Measurements from ENCODE around the gene NUP133. TPM values are rescaled to one million over a fixed set of nuclear protein-coding genes. Genes with fewer than 3 reads are reported as not detected.

Gene NUP133
- total and polyA plus RNA-seq, 10 donors = 15.3 to 42.8 (median 34.7) TPM

DNA sequence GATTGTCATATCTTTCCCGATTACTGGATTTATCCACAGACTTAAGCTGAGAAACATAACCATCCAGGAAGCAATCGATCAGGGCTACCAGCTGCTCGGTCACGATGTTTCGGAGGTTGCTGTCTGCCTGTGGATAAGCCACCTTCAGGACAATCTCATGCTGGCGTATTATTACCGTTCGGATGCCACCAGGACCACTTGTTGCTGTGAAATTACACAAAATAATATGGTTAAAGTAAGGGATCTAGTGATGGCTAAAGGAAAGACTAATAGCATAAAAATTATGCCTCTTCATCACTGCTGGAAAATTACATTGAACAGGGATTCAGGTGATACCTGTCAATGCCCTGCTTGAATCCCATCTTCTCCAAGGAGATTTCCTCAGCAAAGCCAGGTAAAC, 43.5 kb downstream of the NUP133 start:
- TF ChIP-seq, protein P1, sequence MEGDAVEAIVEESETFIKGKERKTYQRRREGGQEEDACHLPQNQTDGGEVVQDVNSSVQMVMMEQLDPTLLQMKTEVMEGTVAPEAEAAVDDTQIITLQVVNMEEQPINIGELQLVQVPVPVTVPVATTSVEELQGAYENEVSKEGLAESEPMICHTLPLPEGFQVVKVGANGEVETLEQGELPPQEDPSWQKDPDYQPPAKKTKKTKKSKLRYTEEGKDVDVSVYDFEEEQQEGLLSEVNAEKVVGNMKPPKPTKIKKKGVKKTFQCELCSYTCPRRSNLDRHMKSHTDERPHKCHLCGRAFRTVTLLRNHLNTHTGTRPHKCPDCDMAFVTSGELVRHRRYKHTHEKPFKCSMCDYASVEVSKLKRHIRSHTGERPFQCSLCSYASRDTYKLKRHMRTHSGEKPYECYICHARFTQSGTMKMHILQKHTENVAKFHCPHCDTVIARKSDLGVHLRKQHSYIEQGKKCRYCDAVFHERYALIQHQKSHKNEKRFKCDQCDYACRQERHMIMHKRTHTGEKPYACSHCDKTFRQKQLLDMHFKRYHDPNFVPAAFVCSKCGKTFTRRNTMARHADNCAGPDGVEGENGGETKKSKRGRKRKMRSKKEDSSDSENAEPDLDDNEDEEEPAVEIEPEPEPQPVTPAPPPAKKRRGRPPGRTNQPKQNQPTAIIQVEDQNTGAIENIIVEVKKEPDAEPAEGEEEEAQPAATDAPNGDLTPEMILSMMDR (IDR thresholded peaks at IDR 0.05 in 8 of 11, conservative IDR thresholded peaks at IDR 0.05 in 3 of 11) = no peak
- TF ChIP-seq POLR2AphosphoS5 (IDR thresholded peaks at IDR 0.05) = no peak
- TF ChIP-seq POLR2A (IDR thresholded peaks at IDR 0.05) = no peak
- no peak for DNase-seq
- Histone ChIP-seq H3K27ac (no peak overlapping the region), H3K4me3 (no peak overlapping the region), H3K9me3 (no peaks in the 10 kb centered on the region), H3K36me3 (peaks cover 3 to 100% (median 91%) of the 10 kb centered on the region in 6 donors), H3K27me3 (replicated peaks in 1 of 7) (no peaks in the 10 kb centered on the region), H3K4me1 (no peaks in the 10 kb centered on the region)
- intact Hi-C loops (cut with DNase I; ENCODE audit: low total_unique reads) = no loop called here
- 94 to 99% (median 97%) methylated on average over 8 of the region's 8 CpGs for WGBS, 5 donors

DNA sequence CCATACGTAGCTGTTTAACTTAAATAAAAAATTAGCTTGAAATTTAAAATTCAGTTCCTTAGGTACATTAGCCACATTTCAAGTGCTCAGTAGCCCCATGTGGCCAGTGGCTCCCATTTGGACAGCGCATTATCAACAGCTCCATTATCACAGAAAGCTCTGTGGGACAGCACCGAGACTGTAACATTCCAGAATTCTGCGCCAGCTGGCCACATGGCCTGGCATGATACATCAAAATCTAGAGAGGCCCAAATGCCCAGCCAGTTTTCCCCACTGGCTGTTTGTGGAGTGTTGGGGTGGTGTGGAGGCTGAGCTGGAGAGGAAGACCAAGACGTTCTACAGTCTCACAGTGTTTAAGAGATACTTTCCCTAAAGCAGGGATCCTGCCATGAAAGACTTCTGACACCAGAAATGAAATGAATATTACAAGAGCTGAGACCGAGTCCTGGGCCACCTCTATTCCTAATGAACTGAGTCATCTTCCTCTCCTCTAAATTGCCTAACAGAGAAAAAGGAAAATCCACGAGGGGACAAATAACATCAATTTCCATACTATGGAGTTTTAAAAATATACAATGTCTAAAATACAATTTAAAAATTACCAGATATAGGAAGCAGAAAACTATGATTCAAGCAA, 47.0 kb downstream of the NUP133 start:
- no peak for TF ChIP-seq POLR2AphosphoS5 (IDR thresholded peaks at IDR 0.05)
- TF ChIP-seq, protein P1 (IDR thresholded peaks at IDR 0.05 in 8 of 11, conservative IDR thresholded peaks at IDR 0.05 in 3 of 11) = no peak
- no peak for TF ChIP-seq POLR2A (IDR thresholded peaks at IDR 0.05)
- 91 to 98% (median 94%) methylated on average over 7 of the region's 7 CpGs for WGBS, 5 donors

DNA sequence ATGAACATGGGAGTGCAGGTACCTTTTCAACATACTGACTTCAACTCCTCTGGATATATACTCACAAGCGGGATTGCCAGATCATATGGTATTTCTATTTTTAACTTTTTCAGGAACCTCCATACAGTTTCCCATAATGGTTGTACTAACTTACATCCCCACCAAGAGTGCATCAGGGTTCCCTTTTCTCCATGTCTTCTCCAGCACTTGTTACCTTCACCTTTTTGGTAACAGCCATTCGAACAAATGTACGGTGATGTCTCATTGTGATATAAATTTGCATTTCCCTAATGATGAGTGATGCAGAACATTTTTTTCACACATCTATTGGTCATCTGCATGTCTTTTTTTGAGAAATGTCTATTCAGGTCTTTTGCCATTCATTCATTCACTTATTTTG, 48.3 kb downstream of the NUP133 start:
- Histone ChIP-seq H3K4me1 (no peaks in the 10 kb centered on the region), H3K9me3 (no peaks in the 10 kb centered on the region), H3K4me3 (no peak overlapping the region), H3K27me3 (replicated peaks in 1 of 7) (no peaks in the 10 kb centered on the region), H3K27ac (no peak overlapping the region), H3K36me3 (peaks cover 7 to 100% (median 85%) of the 10 kb centered on the region in 6 donors)
- no peak for TF ChIP-seq POLR2A (IDR thresholded peaks at IDR 0.05)
- TF ChIP-seq POLR2AphosphoS5 (IDR thresholded peaks at IDR 0.05) = no peak
- TF ChIP-seq, protein P1 (IDR thresholded peaks at IDR 0.05 in 8 of 11, conservative IDR thresholded peaks at IDR 0.05 in 3 of 11) = no peak
- no peak for DNase-seq
- WGBS, 5 donors = 96 to 99% (median 98%) methylated on average over 3 of the region's 3 CpGs
- intact Hi-C loops (cut with DNase I; ENCODE audit: low total_unique reads) = loop anchor here (10.0 kb wide), 1 partner anchor 175 kb away; no protein-coding TSS in a partner anchor

More for the DNA sequence above, 47.0 kb downstream of the NUP133 start:
- intact Hi-C loops (cut with DNase I; ENCODE audit: low total_unique reads) = no loop called here
- Histone ChIP-seq H3K4me1 (no peaks in the 10 kb centered on the region), H3K27me3 (replicated peaks in 1 of 7) (no peaks in the 10 kb centered on the region), H3K27ac (no peak overlapping the region), H3K36me3 (peaks cover 7 to 100% (median 97%) of the 10 kb centered on the region in 6 donors), H3K9me3 (no peaks in the 10 kb centered on the region), H3K4me3 (no peak overlapping the region)
- no peak for DNase-seq

DNA sequence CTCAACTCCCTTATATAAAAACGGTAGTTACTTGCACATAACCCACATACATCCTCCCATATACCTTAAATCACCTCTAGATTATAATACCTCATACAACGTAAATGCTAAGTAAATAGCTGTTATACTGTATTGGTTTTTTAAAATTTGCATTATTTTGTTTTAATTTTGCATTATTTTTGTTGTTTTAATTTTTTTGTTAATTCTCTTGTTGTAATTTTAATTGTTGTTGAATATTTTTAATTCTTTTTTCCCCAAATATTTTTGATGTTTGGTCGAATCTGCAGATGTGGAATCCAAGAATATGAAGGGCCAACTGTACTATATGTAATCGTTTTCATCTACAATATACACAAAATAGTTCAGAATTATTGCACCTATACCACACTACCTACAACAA, 50.7 kb downstream of the NUP133 start:
- intact Hi-C loops (cut with DNase I; ENCODE audit: low total_unique reads) = loop anchor here (10.0 kb wide), 1 partner anchor 173 kb away; no protein-coding TSS in a partner anchor
- Histone ChIP-seq H3K9me3 (no peaks in the 10 kb centered on the region), H3K27me3 (replicated peaks in 1 of 7) (no peaks in the 10 kb centered on the region), H3K36me3 (peaks cover 7 to 100% (median 68%) of the 10 kb centered on the region in 6 donors), H3K27ac (no peak overlapping the region), H3K4me1 (no peaks in the 10 kb centered on the region), H3K4me3 (no peak overlapping the region)
- TF ChIP-seq, protein P1 (IDR thresholded peaks at IDR 0.05 in 8 of 11, conservative IDR thresholded peaks at IDR 0.05 in 3 of 11) = no peak
- no peak for TF ChIP-seq POLR2AphosphoS5 (IDR thresholded peaks at IDR 0.05)
- no peak for TF ChIP-seq POLR2A (IDR thresholded peaks at IDR 0.05)
- no peak for DNase-seq
- WGBS, 5 donors = 89 to 95% (median 89%) methylated on average over 4 of the region's 4 CpGs
